Suprapubic skin (tissue), 4 donors: ENCODE measurements around the gene AK1. TPM values are rescaled to one million over a fixed set of nuclear protein-coding genes. Genes with fewer than 3 reads are reported as not detected.

Source experiments
- DNase-seq, 2 donors: peaks; one replicate each; pipeline ENCODE4 v3.0.0-alpha.2; 2019; ENCODE audit warnings: low spot score in 2 of 2
- H3K27ac ChIP-seq: fragments of 200-600 bp; sonication (generic); one replicate; pipeline ENCODE4 v1.5.1; 2019
- H3K27me3 ChIP-seq: fragments of 200-600 bp; sonication (generic); one replicate; pipeline ENCODE4 v1.5.1; 2019
- H3K36me3 ChIP-seq: fragments of 200-600 bp; sonication (generic); one replicate; pipeline ENCODE4 v1.5.1; 2019
- H3K4me1 ChIP-seq: fragments of 200-600 bp; sonication (generic); one replicate; pipeline ENCODE4 v1.5.1; 2019
- H3K4me3 ChIP-seq: fragments of 200-600 bp; sonication (generic); one replicate; pipeline ENCODE4 v1.5.1; 2019; ENCODE audit warnings: mild to moderate bottlenecking
- H3K9me3 ChIP-seq: fragments of 200-600 bp; sonication (generic); one replicate; pipeline ENCODE4 v1.5.1; 2019
- CTCF ChIP-seq, 2 donors: fragments of 200-600 bp in 1 of 2; fragments of 450-650 bp in 1 of 2; sonication (generic) in 1 of 2; IDR thresholded peaks; one replicate each; pipeline ENCODE4 v1.5.1; 2016 to 2019; ENCODE audit warnings: antibody characterized with exemption in 2 of 2, mild to moderate bottlenecking in 1 of 2, moderate library complexity in 1 of 2
- EP300 ChIP-seq: sonication (generic); formaldehyde crosslinking; IDR thresholded peaks from one replicate; pipeline ENCODE4 v1.6.1; 2017; ENCODE audit warnings: antibody characterized with exemption
- POLR2A ChIP-seq, 2 donors: fragments of 450-650 bp; IDR thresholded peaks; one replicate each; pipeline ENCODE4 v1.6.1; 2017; ENCODE audit warnings: antibody characterized with exemption in 2 of 2, mild to moderate bottlenecking in 2 of 2, moderate library complexity in 2 of 2
- POLR2AphosphoS5 ChIP-seq, 3 donors: sonication (generic); formaldehyde crosslinking; IDR thresholded peaks; one replicate each; pipeline ENCODE4 v1.6.1; 2017; ENCODE audit warnings: antibody characterized with exemption in 3 of 3
- WGBS: methylation state at CpG from one replicate; pipeline ENCODE4 v1.1.5; 2018; 5-methylcytosine and 5-hydroxymethylcytosine counted together
- total RNA-seq, 4 donors: library from RNA; depleted of rRNA; stranded (reverse); fragments of >200 nt; gene quantifications; one replicate each; pipeline ENCODE4 v1.1.0, GENCODE V29; 2016

Gene AK1
- total RNA-seq, 4 donors from 2014 or later = 22.6 to 36.0 (median 26.0) TPM

GRCh38 chr9:127912296-127912695 lies 34.8 kb upstream of the AK1 start:
- Histone ChIP-seq H3K27me3 (no peaks in the 10 kb centered on the region), H3K4me1 (peaks cover 36% of the 10 kb centered on the region), H3K27ac (no peak overlapping the region), H3K9me3 (no peaks in the 10 kb centered on the region), H3K4me3 (no peak overlapping the region), H3K36me3 (peaks cover 19% of the 10 kb centered on the region)
- WGBS = 80% methylated on average over 2 of the region's 31 CpGs
- DNase-seq = no peak
- TF ChIP-seq POLR2A (IDR thresholded peaks at IDR 0.05) = no peak

- Histone ChIP-seq H3K4me3 (no peak overlapping the region), H3K4me1 (peaks cover 36% of the 10 kb centered on the region), H3K27ac (no peak overlapping the region), H3K36me3 (peaks cover 19% of the 10 kb centered on the region), H3K27me3 (no peaks in the 10 kb centered on the region), H3K9me3 (no peaks in the 10 kb centered on the region)
- no peak for TF ChIP-seq POLR2AphosphoS5 (IDR thresholded peaks at IDR 0.05)
- no peak for TF ChIP-seq CTCF (IDR thresholded peaks at IDR 0.05)
- TF ChIP-seq EP300 = no peak
- no peak for DNase-seq
- WGBS = 42% methylated on average over 6 of the region's 6 CpGs
Measured at GRCh38 chr9:127910613-127911205, 33.2 kb upstream of the AK1 start.

- 95% methylated on average over 4 of the region's 17 CpGs for WGBS
- TF ChIP-seq EP300 (no peak), POLR2A (IDR thresholded peaks at IDR 0.05) (no peak), CTCF (IDR thresholded peaks at IDR 0.05) (no peak), POLR2AphosphoS5 (IDR thresholded peaks at IDR 0.05) (no peak)
- H3K4me1 ChIP-seq = peaks cover 36% of the 10 kb centered on the region
- H3K27me3 ChIP-seq = no peaks in the 10 kb centered on the region
- no peak overlapping the region for H3K4me3 ChIP-seq
- peaks cover 19% of the 10 kb centered on the region for H3K36me3 ChIP-seq
- H3K27ac ChIP-seq = no peak overlapping the region
- no peaks in the 10 kb centered on the region for H3K9me3 ChIP-seq
- no peak for DNase-seq
Measured at GRCh38 chr9:127909839-127910273, 32.4 kb upstream of the AK1 start.

GRCh38 chr9:127908660-127908926 lies 31.1 kb upstream of the AK1 start:
- Histone ChIP-seq H3K36me3 (peaks cover 19% of the 10 kb centered on the region), H3K4me1 (peaks cover 48% of the 10 kb centered on the region), H3K9me3 (no peaks in the 10 kb centered on the region), H3K27ac (no peak overlapping the region), H3K27me3 (no peaks in the 10 kb centered on the region), H3K4me3 (no peak overlapping the region)
- TF ChIP-seq CTCF (IDR thresholded peaks at IDR 0.05) (no peak), EP300 (no peak), POLR2AphosphoS5 (IDR thresholded peaks at IDR 0.05) (no peak), POLR2A (IDR thresholded peaks at IDR 0.05) (no peak)
- 94% methylated on average over 9 of the region's 10 CpGs for WGBS
- DNase-seq = no peak

GRCh38 chr9:127907867-127908659 lies 30.6 kb upstream of the AK1 start:
- Histone ChIP-seq H3K27me3 (no peaks in the 10 kb centered on the region), H3K4me1 (peaks cover 53% of the 10 kb centered on the region), H3K27ac (no peak overlapping the region), H3K9me3 (no peaks in the 10 kb centered on the region), H3K36me3 (peaks cover 19% of the 10 kb centered on the region), H3K4me3 (no peak overlapping the region)
- no peak for TF ChIP-seq POLR2AphosphoS5 (IDR thresholded peaks at IDR 0.05)
- DNase-seq = no peak
- 90% methylated on average over 32 of the region's 35 CpGs for WGBS

- Histone ChIP-seq H3K27ac (peak overlapping the region; percentile 81), H3K4me3 (no peak overlapping the region), H3K36me3 (peaks cover 3% of the 10 kb centered on the region), H3K27me3 (no peaks in the 10 kb centered on the region), H3K9me3 (no peaks in the 10 kb centered on the region), H3K4me1 (peaks cover 50% of the 10 kb centered on the region)
- WGBS = 58% methylated on average over 12 of the region's 12 CpGs
- no peak for DNase-seq
- no peak for TF ChIP-seq POLR2AphosphoS5 (IDR thresholded peaks at IDR 0.05)
- TF ChIP-seq POLR2A (IDR thresholded peaks at IDR 0.05) = no peak
Measured at GRCh38 chr9:127905788-127906191, 28.3 kb upstream of the AK1 start.
